Measurements from ENCODE around the gene DHH.

Gene DHH

GRCh38 chr12:49070971-49071370, 23.6 kb downstream of the DHH start:
- POLR2A ChIA-PET, result interaction anchor here (1.7 kb wide), 1 partner anchor 60 kb away, joined by 5 read pairs; the partner anchor contains the start of gene TUBA1B
- Histone ChIP-seq H3K36me3 (ENCODE audit: control insufficient read depth in 2 of 2, insufficient read depth in 1 of 2, low read length in 2 of 2) (no peaks in the 10 kb centered on the region), H3K4me1 (ENCODE audit: control insufficient read depth, insufficient read depth, low read length) (peaks cover 4% of the 10 kb centered on the region), H3K27ac (ENCODE audit: extremely low read depth, low read depth, low read length) (no peak overlapping the region), H3K4me3 (ENCODE audit: low read depth, low read length) (no peak overlapping the region), H3K9me3 (ENCODE audit: control insufficient read depth, insufficient read depth, low read depth, low read length) (no peaks in the 10 kb centered on the region)
- CTCF ChIA-PET, result interaction anchor here (1.0 to 8.1 kb wide), 3 partner anchors 11 to 59 kb away, joined by 3 to 82 read pairs (median 4); no protein-coding TSS in a partner anchor
- TF ChIP-seq, protein P1, sequence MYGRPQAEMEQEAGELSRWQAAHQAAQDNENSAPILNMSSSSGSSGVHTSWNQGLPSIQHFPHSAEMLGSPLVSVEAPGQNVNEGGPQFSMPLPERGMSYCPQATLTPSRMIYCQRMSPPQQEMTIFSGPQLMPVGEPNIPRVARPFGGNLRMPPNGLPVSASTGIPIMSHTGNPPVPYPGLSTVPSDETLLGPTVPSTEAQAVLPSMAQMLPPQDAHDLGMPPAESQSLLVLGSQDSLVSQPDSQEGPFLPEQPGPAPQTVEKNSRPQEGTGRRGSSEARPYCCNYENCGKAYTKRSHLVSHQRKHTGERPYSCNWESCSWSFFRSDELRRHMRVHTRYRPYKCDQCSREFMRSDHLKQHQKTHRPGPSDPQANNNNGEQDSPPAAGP (tag by site-specific recombination; IDR thresholded peaks at IDR 0.05), result no peak
- TF ChIP-seq, protein P2, sequence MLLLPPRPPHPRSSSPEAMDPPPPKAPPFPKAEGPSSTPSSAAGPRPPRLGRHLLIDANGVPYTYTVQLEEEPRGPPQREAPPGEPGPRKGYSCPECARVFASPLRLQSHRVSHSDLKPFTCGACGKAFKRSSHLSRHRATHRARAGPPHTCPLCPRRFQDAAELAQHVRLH (tag by site-specific recombination; IDR thresholded peaks at IDR 0.05), result no peak
- TF ChIP-seq ZNF701 (tag by site-specific recombination; IDR thresholded peaks at IDR 0.05) (no peak), ZNF354C (tag by site-specific recombination; IDR thresholded peaks at IDR 0.05; ENCODE audit: borderline replicate concordance, low read depth) (no peak), ZNF449 (tag by site-specific recombination; IDR thresholded peaks at IDR 0.05) (no peak), ZNF37A (tag by site-specific recombination; IDR thresholded peaks at IDR 0.05) (no peak), FEZF1 (tag by site-specific recombination; IDR thresholded peaks at IDR 0.05) (no peak), ZNF621 (tag by site-specific recombination; IDR thresholded peaks at IDR 0.05) (no peak), SALL2 (tag by site-specific recombination; IDR thresholded peaks at IDR 0.05; ENCODE audit: borderline replicate concordance) (no peak), ZNF777 (tag by site-specific recombination; IDR thresholded peaks at IDR 0.05; ENCODE audit: borderline replicate concordance) (no peak), SP3 (tag by site-specific recombination; IDR thresholded peaks at IDR 0.05) (no peak), ZSCAN18 (tag by site-specific recombination; IDR thresholded peaks at IDR 0.05) (no peak), ZNF366 (tag by site-specific recombination; conservative IDR thresholded peaks at IDR 0.05) (no peak), ZNF266 (tag by site-specific recombination; IDR thresholded peaks at IDR 0.05; ENCODE audit: low read depth) (no peak)
- TF ChIP-seq, protein P3, sequence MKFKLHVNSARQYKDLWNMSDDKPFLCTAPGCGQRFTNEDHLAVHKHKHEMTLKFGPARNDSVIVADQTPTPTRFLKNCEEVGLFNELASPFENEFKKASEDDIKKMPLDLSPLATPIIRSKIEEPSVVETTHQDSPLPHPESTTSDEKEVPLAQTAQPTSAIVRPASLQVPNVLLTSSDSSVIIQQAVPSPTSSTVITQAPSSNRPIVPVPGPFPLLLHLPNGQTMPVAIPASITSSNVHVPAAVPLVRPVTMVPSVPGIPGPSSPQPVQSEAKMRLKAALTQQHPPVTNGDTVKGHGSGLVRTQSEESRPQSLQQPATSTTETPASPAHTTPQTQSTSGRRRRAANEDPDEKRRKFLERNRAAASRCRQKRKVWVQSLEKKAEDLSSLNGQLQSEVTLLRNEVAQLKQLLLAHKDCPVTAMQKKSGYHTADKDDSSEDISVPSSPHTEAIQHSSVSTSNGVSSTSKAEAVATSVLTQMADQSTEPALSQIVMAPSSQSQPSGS (tag by site-specific recombination; IDR thresholded peaks at IDR 0.05; ENCODE audit: low read depth), result no peak
- TF ChIP-seq, protein P4, sequence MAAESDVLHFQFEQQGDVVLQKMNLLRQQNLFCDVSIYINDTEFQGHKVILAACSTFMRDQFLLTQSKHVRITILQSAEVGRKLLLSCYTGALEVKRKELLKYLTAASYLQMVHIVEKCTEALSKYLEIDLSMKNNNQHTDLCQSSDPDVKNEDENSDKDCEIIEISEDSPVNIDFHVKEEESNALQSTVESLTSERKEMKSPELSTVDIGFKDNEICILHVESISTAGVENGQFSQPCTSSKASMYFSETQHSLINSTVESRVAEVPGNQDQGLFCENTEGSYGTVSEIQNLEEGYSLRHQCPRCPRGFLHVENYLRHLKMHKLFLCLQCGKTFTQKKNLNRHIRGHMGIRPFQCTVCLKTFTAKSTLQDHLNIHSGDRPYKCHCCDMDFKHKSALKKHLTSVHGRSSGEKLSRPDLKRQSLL (tag by site-specific recombination; IDR thresholded peaks at IDR 0.05), result no peak
